ENCODE measurements around the gene AP5S1.

Gene AP5S1

DNA sequence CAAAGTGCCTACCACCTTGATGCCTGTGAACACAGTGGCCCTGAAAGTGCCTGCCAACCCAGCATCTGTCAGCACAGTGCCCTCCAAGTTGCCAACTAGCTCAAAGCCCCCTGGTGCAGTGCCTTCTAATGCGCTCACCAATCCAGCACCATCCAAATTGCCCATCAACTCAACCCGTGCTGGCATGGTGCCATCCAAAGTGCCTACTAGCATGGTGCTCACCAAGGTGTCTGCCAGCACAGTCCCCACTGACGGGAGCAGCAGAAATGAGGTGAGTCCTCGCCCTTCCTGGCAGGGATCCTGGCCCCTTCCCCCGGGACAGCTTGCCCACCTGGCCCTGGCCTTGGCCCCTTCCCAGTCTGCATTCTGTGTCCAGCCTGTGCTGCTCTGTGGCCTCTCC lies 44.2 kb downstream of the AP5S1 start:
- no peak for TF ChIP-seq CTCF (IDR thresholded peaks at IDR 0.05; ENCODE audit: low read depth, low read length)
- H3K4me3 ChIP-seq (ENCODE audit: low read depth, low read length) = no peak overlapping the region

DNA sequence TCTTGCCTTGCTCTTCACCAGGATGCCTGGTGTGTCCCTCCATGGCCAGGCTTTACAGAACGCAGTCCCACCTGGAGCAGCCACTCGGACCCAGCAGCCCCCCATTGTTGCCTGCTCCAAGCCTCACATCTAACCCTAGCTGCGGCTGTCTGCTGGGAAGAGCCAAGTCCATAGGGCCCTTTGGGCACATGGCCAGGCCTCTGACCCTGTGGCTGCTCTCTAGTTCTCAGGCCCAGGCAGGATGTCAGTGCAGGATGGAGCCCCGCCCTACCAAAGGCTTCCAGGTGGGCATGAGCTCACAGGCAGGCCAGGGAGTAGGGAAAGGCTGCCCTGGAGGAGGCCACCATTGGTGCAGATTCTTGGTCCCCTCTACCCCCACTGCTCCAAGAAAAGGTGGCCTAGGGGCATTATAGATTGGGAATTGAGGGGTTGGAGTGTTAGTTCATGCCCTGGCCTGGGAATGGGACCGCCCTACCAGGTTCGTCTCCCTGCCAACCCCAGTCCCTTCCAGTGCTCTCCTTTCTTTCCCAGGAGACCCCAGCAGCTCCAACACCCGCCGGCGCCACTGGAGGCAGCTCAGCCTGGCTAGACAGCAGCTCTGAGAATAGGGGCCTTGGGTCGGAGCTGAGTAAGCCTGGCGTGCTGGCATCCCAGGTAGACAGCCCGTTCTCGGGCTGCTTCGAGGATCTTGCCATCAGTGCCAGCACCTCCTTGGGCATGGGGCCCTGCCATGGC lies 45.0 kb downstream of the AP5S1 start:
- TF ChIP-seq CTCF (IDR thresholded peaks at IDR 0.05; ENCODE audit: low read depth, low read length) = no peak
- no peak overlapping the region for H3K4me3 ChIP-seq (ENCODE audit: low read depth, low read length)

- TF ChIP-seq CTCF (IDR thresholded peaks at IDR 0.05; ENCODE audit: low read depth, low read length) = no peak
- H3K4me3 ChIP-seq (ENCODE audit: low read depth, low read length) = no peak overlapping the region
Observed at GRCh38 chr20:3865887-3866407, 45.6 kb downstream of the AP5S1 start.

DNA sequence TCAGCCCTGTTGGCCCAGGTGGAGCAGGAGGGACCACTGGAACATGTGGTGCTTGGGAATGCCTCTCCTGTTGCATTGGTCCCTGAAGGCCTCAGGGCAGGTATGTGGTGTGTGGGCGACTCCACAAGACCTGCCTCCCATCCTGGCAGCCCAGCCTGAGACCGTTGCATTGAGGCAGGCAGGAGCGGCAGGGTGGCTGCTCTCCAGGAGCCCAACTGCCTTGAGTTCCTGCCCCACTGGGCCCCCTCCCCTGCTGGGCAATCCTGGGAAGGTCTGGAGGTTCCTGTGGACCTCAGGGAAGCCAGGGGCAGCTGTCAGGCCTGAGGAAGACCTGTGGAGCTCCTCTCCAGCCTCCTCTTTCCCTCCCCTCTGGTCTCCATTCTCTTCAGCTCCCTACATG lies 46.1 kb downstream of the AP5S1 start:
- no peak for TF ChIP-seq CTCF (IDR thresholded peaks at IDR 0.05; ENCODE audit: low read depth, low read length)
- no peak overlapping the region for H3K4me3 ChIP-seq (ENCODE audit: low read depth, low read length)

GRCh38 chr20:3867802-3868201 lies 47.5 kb downstream of the AP5S1 start:
- no peak for TF ChIP-seq CTCF (IDR thresholded peaks at IDR 0.05; ENCODE audit: low read depth, low read length)
- no peak overlapping the region for H3K4me3 ChIP-seq (ENCODE audit: low read depth, low read length)

DNA sequence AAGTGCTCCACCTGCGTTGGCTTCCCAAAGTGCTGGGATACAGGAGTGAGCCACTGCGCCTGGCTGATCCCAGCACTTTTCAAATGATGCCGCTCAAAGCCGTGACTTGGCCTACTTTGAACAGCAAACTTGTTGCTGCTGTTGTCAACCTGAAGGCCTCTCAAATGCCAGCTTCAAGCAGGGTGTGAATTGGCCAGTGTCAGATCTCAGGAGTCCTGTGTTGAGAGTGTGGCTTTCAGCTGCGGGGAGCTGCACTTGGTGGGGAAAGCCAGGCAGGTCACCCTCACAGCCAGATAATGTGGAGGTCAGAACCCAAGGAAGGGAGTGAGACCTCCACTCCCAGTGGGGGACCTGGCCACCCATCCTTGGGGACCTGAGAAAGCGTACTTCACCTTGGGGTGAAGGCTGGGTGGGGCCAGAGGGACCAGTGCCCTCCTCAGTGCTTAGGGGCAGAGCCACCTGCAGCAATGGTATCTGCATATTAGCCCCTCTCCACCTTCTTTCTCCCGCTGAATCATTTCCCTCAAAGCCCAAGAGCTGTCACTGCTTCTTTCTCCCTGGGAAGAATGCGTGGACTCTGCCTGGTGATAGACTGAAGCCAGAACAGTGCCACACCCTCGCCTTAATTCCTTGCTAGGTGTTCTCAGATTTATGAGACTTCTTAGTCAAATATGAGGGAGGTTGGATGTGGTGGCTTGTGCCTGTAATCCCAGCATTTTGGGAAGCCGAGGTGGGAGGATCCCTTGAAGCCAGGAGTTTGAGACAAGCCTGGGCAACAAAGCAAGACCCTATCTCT lies 49.7 kb downstream of the AP5S1 start:
- H3K4me3 ChIP-seq (ENCODE audit: low read depth, low read length) = no peak overlapping the region
- no peak for TF ChIP-seq CTCF (IDR thresholded peaks at IDR 0.05; ENCODE audit: low read depth, low read length)
